ENCODE data around the gene DIDO1.

DNA sequence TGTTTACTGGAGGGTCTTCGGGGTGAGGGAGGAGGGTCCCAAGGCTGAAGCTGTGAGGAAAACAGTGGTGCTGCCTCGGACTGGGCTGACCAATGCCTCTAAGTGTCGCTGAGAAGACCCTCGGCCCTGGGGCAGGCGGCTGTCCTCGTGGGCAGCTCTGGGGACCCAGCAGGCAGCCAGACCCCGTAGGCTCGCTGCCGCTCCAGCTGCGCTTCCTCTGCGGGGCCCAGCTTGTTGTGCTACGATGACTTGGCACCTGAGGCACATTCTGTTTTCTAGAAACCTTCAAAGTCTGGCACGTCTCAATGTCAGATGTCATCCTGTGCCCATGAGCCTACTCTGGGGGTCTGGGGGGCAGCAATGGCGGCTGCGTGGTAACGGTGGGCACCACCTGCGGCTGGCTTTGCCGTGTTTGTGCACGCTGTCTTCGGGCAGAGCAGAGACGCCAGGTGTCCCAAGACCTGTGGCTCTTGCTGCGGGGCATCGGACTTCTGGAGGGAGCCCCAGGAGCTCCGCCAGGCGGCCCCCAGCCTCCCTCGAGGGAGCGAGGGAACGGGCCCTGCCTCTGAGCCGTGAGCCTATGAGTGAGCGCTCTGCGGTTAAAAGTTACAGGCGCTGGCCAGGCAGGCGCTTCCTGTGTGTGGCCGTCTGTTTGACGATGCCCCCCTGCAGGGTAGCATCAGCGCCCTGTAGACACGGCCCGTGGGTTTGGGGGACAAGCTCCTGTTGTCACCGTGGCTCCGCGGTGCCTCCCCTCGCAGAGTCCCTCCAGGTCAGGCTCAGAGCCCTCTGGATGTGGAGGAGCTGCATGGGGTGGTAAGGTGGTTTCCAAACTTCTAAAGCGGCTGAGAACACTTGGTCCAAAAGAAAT, 33.0 kb upstream of the DIDO1 start:
- TF ChIP-seq, protein P1, sequence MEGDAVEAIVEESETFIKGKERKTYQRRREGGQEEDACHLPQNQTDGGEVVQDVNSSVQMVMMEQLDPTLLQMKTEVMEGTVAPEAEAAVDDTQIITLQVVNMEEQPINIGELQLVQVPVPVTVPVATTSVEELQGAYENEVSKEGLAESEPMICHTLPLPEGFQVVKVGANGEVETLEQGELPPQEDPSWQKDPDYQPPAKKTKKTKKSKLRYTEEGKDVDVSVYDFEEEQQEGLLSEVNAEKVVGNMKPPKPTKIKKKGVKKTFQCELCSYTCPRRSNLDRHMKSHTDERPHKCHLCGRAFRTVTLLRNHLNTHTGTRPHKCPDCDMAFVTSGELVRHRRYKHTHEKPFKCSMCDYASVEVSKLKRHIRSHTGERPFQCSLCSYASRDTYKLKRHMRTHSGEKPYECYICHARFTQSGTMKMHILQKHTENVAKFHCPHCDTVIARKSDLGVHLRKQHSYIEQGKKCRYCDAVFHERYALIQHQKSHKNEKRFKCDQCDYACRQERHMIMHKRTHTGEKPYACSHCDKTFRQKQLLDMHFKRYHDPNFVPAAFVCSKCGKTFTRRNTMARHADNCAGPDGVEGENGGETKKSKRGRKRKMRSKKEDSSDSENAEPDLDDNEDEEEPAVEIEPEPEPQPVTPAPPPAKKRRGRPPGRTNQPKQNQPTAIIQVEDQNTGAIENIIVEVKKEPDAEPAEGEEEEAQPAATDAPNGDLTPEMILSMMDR (IDR thresholded peaks at IDR 0.05) = no peak
- TF ChIP-seq POLR2AphosphoS5 (IDR thresholded peaks at IDR 0.05) (no peak), EP300 (IDR thresholded peaks at IDR 0.05) (no peak)
